8988T (cell line): ENCODE results near the gene FYTTD1.

ENCODE experiments used
- DNase-seq: peaks from one replicate; pipeline ENCODE4 v3.0.0; 2011

Gene FYTTD1

GRCh38 chr3:197737749-197738462 lies 11.8 kb upstream of the FYTTD1 start:
- no peak for DNase-seq

DNA sequence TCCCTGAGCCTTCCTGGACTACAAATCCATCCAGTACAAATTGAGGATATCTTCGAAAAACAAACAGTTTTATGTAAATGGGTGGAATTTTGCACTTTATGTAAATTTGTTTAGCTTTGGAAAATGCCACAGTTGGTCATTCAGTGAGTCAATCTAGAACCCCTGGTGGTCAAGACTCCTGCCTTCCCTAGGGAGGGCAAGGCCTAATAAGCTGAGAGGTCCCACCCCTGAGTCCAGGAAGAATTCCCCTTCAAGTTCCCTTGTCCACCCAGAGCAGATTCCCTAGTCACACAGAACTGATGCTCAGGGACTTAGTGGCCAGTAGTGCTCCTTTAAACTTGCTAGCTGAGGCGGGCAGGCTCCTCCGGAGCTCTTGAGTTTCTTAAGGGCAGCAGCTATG lies 6.9 kb upstream of the FYTTD1 start:
- no peak for DNase-seq

DNA sequence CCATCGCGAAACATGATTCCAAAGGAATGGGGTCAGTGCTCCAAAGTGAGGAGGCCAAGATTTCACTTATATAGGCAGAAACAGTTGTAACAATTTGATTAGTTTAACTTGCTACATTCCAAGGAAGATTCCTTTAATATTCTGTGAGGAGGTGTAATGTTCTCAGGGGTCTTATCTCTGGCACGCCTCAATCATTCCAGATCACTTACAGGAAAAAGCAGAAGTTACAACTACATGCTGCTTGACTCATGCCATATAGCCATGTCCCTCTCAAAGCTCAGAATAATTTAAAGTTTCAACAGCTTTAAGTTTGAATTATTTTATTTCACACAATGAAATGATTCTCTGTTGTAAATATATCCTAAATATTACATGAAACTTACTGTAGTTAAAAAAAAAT lies 3.5 kb upstream of the FYTTD1 start:
- DNase-seq, result no peak

DNA sequence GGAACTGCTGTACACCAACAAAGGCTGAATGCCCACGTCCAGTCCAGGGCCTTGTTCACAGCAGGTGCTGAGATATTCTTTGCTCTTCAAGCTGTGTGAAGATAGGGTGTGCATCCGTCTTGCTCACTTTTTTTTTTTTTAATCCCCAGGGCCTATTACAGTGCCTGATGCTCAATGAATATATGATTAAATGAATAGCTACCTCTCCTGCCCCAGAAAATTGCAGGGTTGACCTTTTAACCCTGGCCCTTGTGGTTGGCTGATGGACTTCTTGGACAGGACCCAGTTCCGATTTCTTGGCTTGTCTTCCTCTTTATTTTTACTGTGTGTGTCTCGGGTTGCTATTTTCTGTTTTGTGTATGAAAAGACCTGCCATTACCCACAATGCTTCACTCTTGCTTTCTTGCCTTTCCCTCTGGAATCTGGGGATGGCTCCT lies 2.9 kb upstream of the FYTTD1 start:
- no peak for DNase-seq

- no peak for DNase-seq
Measured at GRCh38 chr3:197748597-197749314, 927 bp upstream of the FYTTD1 start.

DNA sequence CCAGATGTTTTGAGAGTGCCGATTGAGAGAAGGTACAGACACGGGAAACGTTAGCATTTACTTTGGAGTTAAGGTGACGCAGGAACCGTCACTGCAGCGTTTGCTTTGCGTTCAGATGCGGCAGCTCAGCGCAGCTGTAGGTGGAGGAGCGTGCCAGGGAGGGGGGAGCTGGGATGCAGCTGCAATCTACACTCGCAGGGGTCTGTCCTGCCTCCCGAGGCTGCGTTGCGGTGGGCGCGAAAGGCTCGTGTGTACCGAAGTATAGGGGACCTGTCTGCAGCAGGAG lies 425 bp upstream of the FYTTD1 start:
- peak; percentile 67 for DNase-seq

- peak; percentile 56 for DNase-seq
Measured at GRCh38 chr3:197750396-197750831, 731 bp downstream of the FYTTD1 start.

GRCh38 chr3:197750858-197751737 lies 1.4 kb downstream of the FYTTD1 start:
- no peak for DNase-seq

- DNase-seq, result no peak
Measured at GRCh38 chr3:197752107-197752506, 2.4 kb downstream of the FYTTD1 start.

GRCh38 chr3:197753263-197753662 lies 3.6 kb downstream of the FYTTD1 start:
- DNase-seq, result no peak

DNA sequence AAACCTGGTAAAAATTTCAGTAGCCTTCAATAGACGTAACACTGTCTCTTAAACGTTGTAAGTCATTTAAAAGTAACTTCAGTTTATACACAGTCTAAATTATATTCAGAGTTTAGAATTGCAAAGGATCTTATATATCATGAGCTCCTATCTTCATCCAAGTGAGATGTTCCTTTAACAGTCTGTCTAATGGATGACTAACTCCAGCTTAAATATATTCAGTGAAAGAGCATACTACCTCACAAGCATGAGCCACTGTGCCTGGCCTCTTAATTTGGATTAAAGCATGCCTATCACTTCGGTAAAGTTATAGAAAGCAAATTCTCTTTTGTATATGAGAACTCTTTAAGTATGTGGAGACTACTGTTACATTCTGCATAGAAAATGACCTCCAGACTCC lies 7.0 kb downstream of the FYTTD1 start:
- no peak for DNase-seq

GRCh38 chr3:197758512-197758911 lies 8.8 kb downstream of the FYTTD1 start:
- DNase-seq, result no peak

- no peak for DNase-seq
Measured at GRCh38 chr3:197761784-197762183, 12.1 kb downstream of the FYTTD1 start.

- DNase-seq, result no peak
Measured at GRCh38 chr3:197775317-197775716, 25.6 kb downstream of the FYTTD1 start.

DNA sequence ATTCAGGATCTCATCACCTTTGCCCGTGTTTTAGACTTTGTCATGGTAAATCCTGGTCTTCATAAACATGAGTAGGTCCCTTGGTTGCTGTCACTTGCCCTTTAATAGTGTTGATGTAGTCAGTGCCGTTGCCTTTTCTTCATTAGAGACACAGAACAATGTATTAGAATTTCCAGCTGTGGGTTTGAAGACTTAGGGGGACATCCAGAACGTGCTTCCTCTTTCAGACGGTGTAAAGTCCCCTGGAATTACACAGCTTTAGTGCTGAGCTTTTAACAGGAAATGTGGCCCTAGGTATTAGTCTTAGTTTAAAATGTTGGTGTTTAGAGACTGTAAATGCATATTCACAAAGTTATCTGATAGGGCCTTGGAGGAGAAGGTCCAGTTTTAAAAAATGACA lies 32.5 kb downstream of the FYTTD1 start:
- DNase-seq, result no peak

GRCh38 chr3:197784019-197784585 lies 34.4 kb downstream of the FYTTD1 start:
- no peak for DNase-seq

- DNase-seq, result no peak
Measured at GRCh38 chr3:197787412-197787811, 37.7 kb downstream of the FYTTD1 start.

GRCh38 chr3:197789309-197789708 lies 39.6 kb downstream of the FYTTD1 start:
- no peak for DNase-seq

DNA sequence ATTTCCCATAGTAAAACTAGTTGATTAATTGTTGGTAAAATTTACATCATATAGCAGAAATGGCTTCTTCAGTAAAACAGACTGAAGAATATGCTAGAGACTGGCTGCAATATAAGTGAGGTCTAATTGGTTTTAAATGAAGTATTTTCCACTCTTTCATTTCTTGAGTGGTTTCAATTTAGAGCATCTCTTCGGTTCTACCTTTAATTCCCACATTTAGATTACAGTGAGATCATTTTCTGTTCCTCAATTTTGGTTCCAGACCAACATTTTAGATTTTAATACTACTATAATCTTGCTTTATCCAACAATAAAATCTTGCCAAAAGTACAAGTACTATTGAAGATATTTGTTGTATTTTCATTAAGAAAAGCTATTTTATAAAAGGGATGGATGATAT lies 40.4 kb downstream of the FYTTD1 start:
- no peak for DNase-seq

DNA sequence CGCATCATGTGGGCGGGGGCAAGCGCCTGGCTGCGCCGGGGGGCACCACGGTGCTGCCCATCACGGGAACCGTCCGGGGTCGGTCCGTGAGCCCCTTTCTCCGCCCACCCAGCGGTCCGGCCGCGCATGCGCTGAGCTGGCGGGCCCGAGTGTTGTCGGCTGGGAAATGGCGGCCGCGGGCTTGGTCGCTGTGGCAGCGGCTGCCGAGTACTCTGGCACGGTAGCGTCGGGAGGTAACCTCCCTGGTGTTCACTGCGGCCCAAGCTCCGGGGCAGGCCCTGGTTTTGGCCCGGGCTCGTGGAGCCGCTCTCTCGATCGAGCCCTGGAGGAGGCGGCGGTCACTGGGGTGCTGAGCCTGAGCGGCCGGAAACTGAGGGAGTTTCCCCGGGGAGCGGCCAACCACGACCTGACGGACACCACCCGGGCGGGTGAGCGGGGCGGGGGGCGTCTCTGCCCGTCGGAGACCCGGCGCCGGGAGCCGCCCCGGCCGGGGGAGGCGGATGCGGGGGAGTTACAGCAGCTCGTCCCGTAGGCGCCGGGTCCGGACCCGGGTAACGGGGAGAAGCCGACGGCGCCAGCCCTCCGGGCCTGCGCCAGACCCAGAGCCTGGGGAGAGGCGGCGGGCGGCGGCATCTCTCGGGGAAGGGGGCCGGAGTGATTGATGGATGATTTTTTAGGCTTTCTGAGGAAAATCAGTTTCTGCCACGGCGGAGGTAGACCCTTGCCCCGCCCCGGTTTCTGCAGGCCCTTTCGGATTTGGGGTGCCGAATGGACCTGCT lies 41.6 kb downstream of the FYTTD1 start, which contains the start of gene LRCH3:
Gene LRCH3 (plus strand): TSS at position 142 of the 779 bp plus-strand sequence. CDS start 25 bp downstream, at position 167.
- DNase-seq, result peak; percentile 97

- no peak for DNase-seq
Measured at GRCh38 chr3:197791892-197792647, 42.4 kb downstream of the FYTTD1 start.

GRCh38 chr3:197793247-197793646 lies 43.6 kb downstream of the FYTTD1 start:
- peak; percentile 19 for DNase-seq
